ENCODE data around the gene CEP152.

Gene CEP152

DNA sequence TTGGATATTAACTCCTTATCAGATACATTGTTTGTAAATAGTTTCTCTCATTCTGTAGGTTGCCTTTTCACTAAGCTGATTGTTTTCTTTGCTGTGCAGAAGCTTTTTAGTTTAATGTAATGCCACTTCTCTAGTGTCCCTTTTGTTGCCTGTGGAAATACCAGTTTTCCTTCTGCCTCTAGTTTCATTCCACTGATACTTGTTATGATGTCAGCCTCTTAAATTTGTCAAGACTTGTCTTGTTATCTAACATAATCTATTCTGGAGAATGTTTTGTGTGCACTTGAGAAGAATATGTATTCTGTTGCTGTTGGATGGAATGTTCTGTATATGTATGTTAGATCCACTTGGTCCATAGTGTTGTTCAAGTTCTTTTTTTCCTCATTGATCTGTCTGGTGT, 18.0 kb upstream of the CEP152 start:
- TF ChIP-seq, protein P1, sequence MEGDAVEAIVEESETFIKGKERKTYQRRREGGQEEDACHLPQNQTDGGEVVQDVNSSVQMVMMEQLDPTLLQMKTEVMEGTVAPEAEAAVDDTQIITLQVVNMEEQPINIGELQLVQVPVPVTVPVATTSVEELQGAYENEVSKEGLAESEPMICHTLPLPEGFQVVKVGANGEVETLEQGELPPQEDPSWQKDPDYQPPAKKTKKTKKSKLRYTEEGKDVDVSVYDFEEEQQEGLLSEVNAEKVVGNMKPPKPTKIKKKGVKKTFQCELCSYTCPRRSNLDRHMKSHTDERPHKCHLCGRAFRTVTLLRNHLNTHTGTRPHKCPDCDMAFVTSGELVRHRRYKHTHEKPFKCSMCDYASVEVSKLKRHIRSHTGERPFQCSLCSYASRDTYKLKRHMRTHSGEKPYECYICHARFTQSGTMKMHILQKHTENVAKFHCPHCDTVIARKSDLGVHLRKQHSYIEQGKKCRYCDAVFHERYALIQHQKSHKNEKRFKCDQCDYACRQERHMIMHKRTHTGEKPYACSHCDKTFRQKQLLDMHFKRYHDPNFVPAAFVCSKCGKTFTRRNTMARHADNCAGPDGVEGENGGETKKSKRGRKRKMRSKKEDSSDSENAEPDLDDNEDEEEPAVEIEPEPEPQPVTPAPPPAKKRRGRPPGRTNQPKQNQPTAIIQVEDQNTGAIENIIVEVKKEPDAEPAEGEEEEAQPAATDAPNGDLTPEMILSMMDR (IDR thresholded peaks at IDR 0.05; ENCODE audit: low read depth, low read length), result no peak
- DNase-seq (ENCODE audit: low read depth in 2 of 2), result no peak
- H3K4me3 ChIP-seq (replicated peaks in 1 of 2; ENCODE audit: low read depth in 2 of 2, low read length in 2 of 2), result no peak overlapping the region

DNA sequence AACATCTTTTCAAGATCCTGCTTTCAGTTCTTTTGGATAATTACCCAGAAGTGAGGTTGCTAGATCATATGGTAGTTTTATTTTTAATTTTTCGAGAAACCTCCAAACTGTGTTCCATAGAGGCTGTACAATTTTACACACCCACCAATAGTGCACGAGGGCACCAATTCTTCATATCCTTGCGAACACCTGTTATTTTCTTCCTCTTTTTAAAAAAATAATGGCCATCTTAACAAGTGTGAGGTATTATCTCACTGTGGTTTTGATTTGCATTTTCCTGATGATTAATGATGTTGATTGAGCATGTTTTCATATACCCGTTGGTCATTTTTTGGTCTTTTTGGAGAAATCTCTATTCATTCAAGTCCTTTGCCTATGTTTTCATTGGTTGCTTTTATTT, 17.6 kb upstream of the CEP152 start:
- TF ChIP-seq, protein P1 (IDR thresholded peaks at IDR 0.05; ENCODE audit: low read depth, low read length), result no peak
- DNase-seq (ENCODE audit: low read depth in 2 of 2), result no peak
- H3K4me3 ChIP-seq (replicated peaks in 1 of 2; ENCODE audit: low read depth in 2 of 2, low read length in 2 of 2), result no peak overlapping the region

DNA sequence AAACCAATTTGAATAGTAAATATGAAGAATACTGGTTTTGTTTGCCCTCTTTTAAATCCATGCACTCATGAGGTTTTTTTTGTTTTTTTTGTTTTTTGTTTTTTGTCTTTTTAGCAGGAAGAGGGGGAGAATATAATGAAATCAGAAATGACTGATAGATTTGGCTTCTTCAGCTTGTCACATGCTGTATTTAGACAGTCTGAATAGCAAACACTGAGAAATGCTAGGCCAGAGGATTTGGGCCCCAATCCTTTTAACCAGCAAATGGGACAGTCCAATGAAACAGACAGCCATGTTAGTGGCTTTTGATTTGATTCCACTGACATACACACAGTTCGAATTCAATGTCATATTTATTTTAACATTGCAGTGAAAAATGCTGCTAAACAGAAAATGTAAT, 14.2 kb upstream of the CEP152 start:
- TF ChIP-seq, protein P1 (IDR thresholded peaks at IDR 0.05; ENCODE audit: low read depth, low read length), result no peak
- H3K4me3 ChIP-seq (replicated peaks in 1 of 2; ENCODE audit: low read depth in 2 of 2, low read length in 2 of 2), result no peak overlapping the region
- no peak for DNase-seq (ENCODE audit: low read depth in 2 of 2)

DNA sequence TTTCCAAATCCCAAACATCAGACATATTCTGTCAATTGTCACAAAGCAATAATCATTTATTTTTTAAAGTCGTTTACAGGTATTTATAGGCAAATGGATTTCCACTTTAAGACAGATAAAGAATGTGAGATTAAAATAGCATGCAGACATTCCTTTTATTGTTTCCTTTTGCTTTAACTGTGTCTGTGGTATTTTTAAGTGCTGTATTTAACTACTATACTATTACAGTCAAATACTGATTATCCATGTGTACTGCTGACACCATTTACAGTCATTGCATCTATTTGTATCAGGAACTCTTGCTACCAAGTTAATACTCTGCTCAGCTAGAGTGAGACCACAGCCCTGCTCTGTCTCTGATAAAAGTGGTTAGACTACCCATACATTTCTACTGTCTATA, 12.8 kb upstream of the CEP152 start:
- TF ChIP-seq, protein P1 (IDR thresholded peaks at IDR 0.05; ENCODE audit: low read depth, low read length), result no peak
- H3K4me3 ChIP-seq (replicated peaks in 1 of 2; ENCODE audit: low read depth in 2 of 2, low read length in 2 of 2), result no peak overlapping the region
- no peak for DNase-seq (ENCODE audit: low read depth in 2 of 2)

DNA sequence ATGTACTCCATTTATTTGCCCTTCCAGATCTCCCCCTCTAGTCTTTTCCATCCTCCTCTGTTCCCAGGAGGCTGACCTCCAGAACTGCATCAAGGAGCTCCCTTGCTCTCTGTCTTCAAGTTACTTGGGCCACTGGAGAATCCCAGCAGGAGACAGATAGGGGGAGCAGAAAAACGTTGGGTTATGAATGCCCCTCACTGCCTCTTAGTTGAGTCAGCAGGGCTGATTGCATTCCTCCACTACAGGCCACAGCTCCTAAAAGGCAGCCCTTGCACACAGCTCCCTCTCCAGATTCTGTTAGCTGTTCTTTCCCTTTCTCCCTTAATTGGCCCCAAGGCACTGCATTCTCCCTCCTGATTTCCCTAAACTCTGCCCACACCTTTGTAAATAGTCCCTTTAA, 12.4 kb upstream of the CEP152 start:
- no peak overlapping the region for H3K4me3 ChIP-seq (replicated peaks in 1 of 2; ENCODE audit: low read depth in 2 of 2, low read length in 2 of 2)
- no peak for DNase-seq (ENCODE audit: low read depth in 2 of 2)
- TF ChIP-seq, protein P1 (IDR thresholded peaks at IDR 0.05; ENCODE audit: low read depth, low read length), result no peak

DNA sequence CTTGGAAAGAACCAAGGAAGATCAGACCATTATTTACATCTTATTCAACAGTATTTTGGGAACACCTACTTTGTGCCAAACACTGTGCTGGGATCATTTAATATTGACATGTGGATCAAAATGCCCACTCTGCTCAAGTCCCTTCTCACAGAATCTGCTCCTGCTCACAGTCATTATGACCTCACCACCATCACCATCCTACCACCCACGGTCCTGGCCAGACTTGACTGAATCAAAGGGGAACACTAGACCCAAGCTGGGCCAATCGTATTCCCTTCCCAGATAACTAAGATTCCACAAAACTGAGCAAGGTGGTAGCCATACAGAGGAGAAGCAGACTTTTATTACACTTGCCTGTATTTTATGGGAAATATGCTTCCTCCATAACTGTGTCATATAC, 3.4 kb upstream of the CEP152 start:
- H3K4me3 ChIP-seq (replicated peaks in 1 of 2; ENCODE audit: low read depth in 2 of 2, low read length in 2 of 2), result no peak overlapping the region
- no peak for DNase-seq (ENCODE audit: low read depth in 2 of 2)
- TF ChIP-seq, protein P1 (IDR thresholded peaks at IDR 0.05; ENCODE audit: low read depth, low read length), result no peak

DNA sequence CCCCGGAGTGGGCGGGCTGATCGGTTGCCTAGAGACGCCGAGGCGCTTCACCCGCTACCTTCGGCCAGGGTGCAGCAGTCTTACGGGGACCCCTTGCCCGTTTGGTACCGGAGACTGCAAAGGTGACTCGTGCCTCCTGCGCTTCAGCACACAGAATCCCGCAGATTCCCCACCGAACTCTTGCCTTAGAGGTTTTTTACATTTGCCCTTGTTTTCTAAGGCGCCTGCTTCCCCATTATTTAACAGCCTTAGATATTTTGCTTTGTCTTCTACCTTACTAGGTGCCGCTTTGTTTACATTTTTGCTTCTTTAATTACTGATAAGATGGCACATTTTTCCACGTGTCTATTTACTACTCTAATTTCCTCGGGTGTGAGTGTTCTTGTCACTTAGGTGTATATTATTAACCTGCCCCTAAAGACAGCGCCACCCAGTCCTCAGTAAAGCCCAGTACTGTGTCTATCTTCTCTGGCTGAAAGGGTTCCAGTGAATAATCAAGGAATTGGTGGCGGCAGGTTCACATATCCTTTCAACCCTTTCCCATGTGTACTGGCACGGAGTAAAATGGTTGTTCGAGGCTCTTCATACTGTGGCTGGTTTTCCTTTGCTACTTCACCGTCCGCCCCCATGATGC, 573 bp upstream of the CEP152 start:
- H3K4me3 ChIP-seq (replicated peaks in 1 of 2; ENCODE audit: low read depth in 2 of 2, low read length in 2 of 2), result peak overlapping the region; percentile 77 to 94
- TF ChIP-seq, protein P1 (IDR thresholded peaks at IDR 0.05; ENCODE audit: low read depth, low read length), result no peak
- no peak for DNase-seq (ENCODE audit: low read depth in 2 of 2)

Data from cardiac fibroblast (primary cell).